NCI-H1436 treated with DMSO at 0.1 percent for 48 hours (cell line): ENCODE measurements around the gene DHFR.
"Not testable (repeated sequence)": the region's sequence is repeated elsewhere in the genome, so short reads cannot be mapped to it uniquely, and the experiment has no call there.

Experiments
- DNase-seq: peaks from one replicate; lab custom pipeline; 2025; lab: John Stamatoyannopoulos, UW

Gene DHFR

GRCh38 chr5:80594810-80595209 lies 60.0 kb downstream of the DHFR start:
- DNase-seq, result no peak

GRCh38 chr5:80592761-80593160 lies 62.0 kb downstream of the DHFR start:
- DNase-seq, result no peak

GRCh38 chr5:80592105-80592504 lies 62.7 kb downstream of the DHFR start:
- DNase-seq, result no peak

- DNase-seq, result no peak
Observed at GRCh38 chr5:80591352-80591751, 63.4 kb downstream of the DHFR start.

GRCh38 chr5:80590766-80591165 lies 64.0 kb downstream of the DHFR start:
- DNase-seq, result no peak

- no peak for DNase-seq
Observed at GRCh38 chr5:80588858-80589540, 65.8 kb downstream of the DHFR start.

- no peak for DNase-seq
Observed at GRCh38 chr5:80584770-80585169, 70.0 kb downstream of the DHFR start.

GRCh38 chr5:80580291-80580690 lies 74.5 kb downstream of the DHFR start:
- not testable (repeated sequence) for DNase-seq

- DNase-seq, result no peak
Observed at GRCh38 chr5:80579050-80579449, 75.7 kb downstream of the DHFR start.

- DNase-seq, result no peak
Observed at GRCh38 chr5:80577707-80578106, 77.1 kb downstream of the DHFR start.

- DNase-seq, result no peak
Observed at GRCh38 chr5:80576383-80576782, 78.4 kb downstream of the DHFR start.
